Right lobe of liver (tissue), 4 donors: ENCODE measurements around the gene ENTPD1.

Experiments
- POLR2A ChIP-seq: fragments of 450-650 bp; IDR thresholded peaks from one replicate; pipeline ENCODE4 v1.6.1; 2017; ENCODE audit warnings: antibody characterized with exemption, mild to moderate bottlenecking
- TF ChIP-seq, protein P1 (sequence below), 4 donors: fragments of 200-600 bp in 3 of 4; fragments of 450-650 bp in 1 of 4; IDR thresholded peaks; one replicate each; pipeline versions ENCODE4 v1.5.1 to v1.8.0; 2016 to 2022; ENCODE audit warnings: antibody characterized with exemption in 4 of 4, mild to moderate bottlenecking in 2 of 4
- donor health status: DM: no; HTN: no; CAD: no.
- donor health status: DM: no; HTN: no; CAD: no.
- donor health status: DM: no; HTN: yes; CAD: no.

DNA sequence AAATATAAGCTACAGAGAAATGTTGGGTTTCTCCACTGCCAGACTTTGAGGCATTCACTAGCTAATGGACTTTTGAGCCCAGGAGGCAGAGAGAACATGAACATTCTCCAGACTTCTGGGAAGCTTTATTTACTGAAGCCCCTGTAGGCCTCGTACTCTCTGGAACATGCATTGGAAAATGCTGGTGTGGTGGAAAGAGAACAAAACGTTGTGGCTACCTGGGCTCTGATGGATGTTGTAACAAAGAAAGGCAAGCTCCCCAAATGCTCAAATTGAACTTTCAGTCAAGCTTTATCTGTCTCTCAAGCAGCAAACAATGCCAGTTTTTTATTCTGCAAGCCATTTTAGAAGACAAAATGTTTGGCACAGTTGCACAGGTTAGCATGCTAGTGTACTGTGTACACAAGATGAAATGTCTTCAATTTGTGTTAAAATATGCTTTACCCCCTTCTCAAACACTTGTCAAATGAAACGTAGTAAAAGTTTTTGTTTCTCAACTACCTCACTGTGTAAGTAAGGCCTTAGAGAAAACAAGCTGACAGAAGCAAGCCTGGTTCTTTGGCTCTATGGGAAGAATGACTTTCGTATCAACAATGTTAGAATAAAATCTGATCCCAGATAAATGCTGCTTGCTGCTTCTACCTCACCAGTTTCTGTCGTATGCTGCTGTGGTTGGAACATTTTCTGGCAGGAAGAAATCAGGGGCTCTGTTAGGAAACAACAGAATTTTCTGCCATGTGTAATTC lies 80.8 kb downstream of the ENTPD1 start:
- TF ChIP-seq, protein P1, sequence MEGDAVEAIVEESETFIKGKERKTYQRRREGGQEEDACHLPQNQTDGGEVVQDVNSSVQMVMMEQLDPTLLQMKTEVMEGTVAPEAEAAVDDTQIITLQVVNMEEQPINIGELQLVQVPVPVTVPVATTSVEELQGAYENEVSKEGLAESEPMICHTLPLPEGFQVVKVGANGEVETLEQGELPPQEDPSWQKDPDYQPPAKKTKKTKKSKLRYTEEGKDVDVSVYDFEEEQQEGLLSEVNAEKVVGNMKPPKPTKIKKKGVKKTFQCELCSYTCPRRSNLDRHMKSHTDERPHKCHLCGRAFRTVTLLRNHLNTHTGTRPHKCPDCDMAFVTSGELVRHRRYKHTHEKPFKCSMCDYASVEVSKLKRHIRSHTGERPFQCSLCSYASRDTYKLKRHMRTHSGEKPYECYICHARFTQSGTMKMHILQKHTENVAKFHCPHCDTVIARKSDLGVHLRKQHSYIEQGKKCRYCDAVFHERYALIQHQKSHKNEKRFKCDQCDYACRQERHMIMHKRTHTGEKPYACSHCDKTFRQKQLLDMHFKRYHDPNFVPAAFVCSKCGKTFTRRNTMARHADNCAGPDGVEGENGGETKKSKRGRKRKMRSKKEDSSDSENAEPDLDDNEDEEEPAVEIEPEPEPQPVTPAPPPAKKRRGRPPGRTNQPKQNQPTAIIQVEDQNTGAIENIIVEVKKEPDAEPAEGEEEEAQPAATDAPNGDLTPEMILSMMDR (IDR thresholded peaks at IDR 0.05): no peak
- TF ChIP-seq POLR2A: no peak
